Dedifferentiated amniotic fluid mesenchymal stem cell (primary cell): ENCODE data around the gene GJC2.
"Not testable (repeated sequence)": the region's sequence is repeated elsewhere in the genome, so short reads cannot be mapped to it uniquely, and the experiment has no call there.

Source experiments
- DNase-seq: peaks from one replicate; pipeline ENCODE4 v3.0.0-alpha.2; 2016; ENCODE audit errors: extremely low spot score

Gene GJC2

DNA sequence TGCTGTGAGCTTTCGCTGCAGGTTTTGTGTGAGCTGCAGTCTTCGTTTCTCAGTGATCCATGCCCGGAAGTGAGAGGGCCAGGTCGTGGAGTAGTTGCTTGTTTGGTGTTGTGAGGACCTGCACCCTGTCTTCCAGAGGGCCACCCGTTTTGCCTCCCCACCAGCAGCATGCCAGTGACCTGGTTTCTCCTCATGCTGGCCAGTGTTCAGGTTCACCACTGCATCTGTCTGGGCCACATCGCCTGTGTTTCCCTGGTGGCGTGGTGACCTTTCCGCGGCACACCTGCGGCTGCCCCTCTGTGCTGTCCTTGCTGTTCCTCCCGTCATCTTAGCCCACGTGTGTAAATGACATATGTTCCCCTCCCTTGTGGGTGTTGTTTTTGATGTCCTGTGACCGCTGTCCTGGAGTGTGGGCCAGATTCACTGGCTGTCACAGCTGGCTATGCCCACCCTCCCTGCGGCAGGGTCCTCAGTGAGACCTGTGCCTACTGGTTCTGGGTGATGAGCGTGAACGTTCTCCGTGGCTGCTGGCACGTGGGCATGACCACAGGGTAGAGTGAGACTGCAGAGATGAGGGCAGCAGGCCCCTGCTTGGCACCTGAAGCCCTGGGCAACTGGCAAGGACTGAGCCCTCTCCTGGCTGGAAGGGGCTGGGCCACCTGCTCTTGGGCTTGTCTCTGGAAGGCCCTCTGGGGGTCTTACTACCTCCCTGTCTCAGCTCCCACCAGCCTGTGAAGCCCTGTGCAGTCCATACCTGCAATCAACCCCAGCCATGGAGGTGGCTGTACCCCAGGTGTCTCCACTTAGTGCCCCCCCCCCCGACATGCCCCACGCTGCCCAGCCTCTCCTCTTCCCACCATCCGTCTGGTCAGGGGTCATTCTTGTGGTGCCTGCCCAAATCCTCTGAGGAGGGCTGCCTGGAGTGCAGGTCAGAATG is 23.1 kb downstream of the GJC2 start:
- DNase-seq: no peak

DNA sequence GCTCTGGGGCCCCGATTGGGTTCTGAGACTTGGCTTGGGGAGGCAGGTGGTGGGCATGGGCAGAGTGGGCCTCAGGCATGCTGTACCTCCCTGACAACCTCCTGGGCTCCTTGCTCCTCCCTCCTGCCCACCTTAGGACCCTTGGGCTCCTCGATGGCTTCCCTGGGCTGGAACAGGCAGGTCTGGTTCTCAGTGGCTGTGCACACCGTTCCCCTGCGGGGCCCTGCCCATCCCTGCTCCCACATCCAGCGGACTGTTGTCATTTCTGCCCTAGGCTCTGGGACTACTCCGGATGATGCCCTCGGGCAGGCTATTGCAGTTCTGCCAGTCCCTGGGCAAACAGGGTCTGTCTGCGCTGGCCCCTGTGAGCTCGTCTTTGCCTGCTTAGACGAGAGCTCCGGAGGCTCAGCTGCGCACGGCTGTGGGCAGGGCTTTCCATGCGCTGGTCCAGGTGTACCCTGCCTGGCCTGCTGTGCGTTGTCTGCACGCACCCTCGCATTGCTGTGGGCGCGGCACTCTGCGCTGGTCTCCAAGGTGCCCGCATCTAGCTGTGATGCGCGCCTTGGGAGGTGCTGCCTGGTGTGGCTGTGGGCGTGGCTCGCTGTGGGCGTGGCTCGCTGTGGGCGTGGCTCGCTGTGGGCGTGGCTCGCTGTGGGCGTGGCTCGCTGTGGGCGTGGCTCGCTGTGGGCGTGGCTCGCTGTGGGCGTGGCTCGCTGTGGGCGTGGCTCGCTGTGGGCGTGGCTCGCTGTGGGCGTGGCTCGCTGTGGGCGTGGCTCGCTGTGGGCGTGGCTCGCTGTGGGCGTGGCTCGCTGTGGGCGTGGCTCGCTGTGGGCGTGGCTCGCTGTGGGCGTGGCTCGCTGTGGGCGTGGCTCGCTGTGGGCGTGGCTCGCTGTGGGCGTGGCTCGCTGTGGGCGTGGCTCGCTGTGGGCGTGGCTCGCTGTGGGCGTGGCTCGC is 24.1 kb downstream of the GJC2 start:
- not testable (repeated sequence) for DNase-seq

DNA sequence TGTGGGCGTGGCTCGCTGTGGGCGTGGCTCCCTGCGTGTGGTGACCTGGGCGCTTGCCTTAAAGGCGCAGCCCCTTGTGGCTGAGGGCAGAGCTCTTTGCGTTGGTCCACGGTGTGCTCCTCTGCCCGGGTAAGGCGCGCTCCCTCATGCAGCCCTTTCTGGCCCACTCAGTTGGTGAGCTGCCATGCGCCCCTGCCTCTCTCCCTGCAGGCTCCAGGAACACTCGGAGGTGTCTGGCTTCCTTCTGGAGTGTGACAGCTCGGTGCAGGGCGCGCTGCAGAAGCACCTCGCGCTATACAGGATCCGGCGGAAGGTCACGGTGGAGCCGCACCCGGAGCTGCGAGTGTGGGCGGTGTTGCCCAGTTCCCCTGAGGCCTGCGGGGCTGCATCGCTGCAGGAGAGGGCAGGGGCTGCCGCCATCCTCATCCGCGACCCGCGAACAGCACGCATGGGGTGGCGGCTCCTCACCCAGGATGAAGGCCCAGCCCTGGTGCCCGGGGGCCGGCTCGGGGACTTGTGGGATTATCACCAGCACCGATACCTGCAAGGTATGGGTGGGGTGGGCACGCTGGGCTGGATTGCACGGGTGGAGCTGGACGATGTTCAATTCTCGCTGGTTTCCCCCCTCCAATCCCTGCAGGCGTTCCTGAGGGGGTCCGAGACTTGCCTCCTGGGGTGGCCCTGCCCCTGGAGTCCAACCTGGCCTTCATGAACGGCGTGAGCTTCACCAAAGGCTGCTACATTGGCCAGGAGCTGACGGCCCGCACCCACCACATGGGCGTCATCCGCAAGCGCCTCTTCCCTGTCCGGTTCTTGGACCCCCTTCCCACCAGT is 25.0 kb downstream of the GJC2 start:
- no peak for DNase-seq

GRCh38 chr1:228175316-228176023 is 25.7 kb downstream of the GJC2 start:
- DNase-seq: no peak

DNA sequence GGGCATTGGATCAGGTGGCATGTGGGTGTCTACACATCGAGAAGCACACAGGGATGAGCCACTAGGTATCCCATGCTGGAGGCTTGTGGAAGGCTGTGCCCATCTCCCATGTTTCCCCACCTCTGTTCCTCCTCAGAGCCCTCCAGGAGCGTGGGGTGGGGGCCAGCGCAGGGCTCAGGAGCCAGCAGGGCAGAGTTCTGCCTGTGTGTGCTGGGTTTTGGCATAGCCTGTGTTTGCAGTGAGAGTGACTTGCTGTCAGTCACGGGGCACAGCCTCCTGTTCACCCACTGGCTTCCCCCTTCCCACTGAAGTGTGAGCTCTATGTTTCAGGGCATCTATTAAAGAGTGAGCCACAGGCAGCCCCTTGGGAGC is 26.3 kb downstream of the GJC2 start:
- DNase-seq: no peak

DNA sequence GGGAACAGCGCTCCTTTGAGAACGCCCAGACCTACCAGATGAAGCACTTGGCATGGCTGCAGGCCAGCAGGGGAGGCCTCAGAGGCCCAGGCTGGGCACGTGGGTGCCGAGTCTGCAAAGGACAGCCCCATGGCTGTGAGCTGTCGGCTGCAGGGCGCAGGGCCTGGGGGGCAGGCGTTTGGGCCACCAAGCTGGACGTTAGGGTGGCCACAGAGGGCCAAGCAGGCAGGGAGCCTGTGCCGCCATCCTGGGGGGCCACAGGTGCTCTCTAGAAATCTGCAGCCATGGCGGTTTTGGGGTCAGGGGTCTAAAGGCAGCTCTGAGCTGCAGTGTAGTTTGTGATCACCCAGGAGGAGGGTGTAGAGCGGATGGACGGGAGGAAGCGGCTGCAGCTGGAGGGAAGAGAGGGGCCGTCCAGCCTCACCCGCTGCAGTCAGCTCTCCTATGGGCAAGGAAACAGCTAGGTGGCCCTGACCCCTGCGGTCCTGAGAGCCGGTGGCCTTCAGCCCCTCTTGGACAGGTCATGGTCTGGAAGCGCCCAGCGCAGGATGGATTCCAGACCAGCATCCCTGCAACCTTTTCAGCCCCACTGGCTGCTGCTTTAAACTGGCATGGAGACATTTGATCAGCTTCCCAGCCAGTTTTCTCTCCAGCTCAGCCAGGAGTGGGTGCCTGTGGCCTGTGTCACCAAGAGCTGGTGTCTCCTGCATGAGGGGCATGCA is 26.9 kb downstream of the GJC2 start:
- no peak for DNase-seq

GRCh38 chr1:228177183-228177475 is 27.4 kb downstream of the GJC2 start:
- DNase-seq: no peak

DNA sequence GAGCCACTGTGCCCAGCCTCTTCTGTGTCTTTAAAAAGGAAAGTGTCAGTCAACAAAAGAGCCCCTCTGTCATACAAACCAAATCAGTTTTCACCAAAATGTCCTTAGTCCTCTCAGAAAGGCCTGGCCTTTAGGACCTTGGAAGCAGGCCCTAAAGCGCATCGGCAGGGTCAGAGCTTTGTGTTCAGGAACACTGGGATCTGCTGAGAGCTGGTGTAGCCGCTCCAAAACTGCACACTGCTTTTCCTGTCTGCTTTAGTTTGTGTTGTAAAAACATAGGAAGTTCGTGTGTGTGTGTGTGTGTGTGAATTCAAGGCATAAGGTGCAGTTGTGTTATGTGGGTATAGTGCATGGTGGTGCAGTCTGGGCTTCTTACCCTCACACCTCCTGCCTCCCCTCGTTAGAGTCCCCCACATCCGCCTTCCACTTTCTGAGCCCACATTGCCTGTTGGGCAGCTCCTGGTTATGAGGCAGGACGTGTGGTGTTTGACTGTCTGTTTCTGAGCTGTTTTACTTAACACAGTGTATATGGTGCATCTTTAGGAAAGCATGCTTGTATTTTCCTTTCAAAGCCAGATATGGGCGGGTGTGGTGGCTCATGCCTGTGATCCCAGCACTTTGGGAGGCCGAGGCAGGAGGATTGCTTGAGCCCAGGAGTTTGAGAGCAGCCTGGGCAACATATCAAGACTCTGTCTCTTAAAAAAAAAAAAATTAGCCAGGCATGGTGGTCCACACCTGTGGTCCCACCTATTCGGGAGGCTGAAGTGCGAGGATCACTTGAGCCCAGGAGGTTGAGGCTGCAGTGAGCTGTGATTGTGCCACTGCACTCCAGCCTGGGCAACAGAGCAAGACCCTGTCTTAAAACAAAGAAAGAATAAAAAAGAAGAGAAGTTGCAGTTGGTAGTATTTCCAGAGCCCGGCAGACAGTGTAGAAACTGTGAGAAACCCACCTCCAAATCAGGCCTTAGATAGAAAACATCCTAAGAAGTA is 28.3 kb downstream of the GJC2 start:
- no peak for DNase-seq

- no peak for DNase-seq
Measured at GRCh38 chr1:228178737-228179684, 29.3 kb downstream of the GJC2 start.

DNA sequence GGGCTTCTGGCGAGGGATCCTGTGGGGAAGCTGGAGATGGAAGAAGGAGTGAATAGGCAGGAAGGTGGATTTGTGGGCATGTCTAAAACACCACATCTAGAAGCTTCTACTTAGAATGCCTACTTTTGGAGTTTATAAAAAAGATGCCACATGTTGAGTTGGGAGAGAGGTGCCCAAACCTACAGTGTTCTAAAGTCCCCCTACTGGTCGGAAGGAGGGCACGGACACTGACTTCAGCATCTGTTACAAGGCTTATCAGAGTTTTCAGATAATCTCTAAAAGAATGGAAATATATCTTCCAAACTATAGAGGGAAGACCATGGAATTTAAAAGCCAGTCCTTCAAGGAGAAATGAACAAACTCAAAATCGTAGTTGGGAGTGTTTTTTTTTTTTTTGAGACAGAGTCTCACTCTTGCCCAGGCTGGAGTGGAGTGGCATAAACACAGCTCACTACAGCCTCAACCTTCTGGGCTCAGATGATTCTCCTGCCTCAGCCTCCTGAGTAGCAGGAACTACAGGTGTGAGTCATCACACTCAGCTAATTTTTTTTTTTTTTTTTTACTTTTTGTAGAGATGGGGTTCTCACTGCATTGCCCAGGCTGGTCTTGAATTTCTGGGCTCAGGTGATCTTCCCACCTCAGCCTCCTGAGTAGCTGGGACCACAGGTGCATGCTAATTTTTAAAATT is 30.7 kb downstream of the GJC2 start:
- no peak for DNase-seq

- no peak for DNase-seq
Measured at GRCh38 chr1:228180959-228181644, 31.4 kb downstream of the GJC2 start.

DNA sequence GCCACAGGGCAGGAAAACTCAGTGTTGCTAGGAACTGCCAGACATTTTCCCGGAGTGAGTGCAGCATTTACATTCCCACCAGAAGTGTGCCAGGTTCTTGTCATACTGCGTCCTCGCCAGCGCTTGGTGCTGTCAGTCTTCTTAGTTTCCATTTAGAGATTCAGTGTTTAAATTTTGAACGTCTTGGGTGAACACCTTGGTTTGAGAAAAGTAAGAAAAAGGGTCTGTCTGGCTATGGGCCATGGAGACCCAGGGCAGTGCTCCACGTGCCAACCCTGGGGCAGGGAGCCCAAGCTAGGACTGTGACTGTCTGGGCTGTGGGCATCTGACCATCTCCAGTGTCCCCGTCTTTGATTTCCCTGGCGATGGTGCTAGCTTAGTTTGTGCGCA is 31.9 kb downstream of the GJC2 start:
- no peak for DNase-seq

- no peak for DNase-seq
Measured at GRCh38 chr1:228182296-228183030, 32.7 kb downstream of the GJC2 start.

DNA sequence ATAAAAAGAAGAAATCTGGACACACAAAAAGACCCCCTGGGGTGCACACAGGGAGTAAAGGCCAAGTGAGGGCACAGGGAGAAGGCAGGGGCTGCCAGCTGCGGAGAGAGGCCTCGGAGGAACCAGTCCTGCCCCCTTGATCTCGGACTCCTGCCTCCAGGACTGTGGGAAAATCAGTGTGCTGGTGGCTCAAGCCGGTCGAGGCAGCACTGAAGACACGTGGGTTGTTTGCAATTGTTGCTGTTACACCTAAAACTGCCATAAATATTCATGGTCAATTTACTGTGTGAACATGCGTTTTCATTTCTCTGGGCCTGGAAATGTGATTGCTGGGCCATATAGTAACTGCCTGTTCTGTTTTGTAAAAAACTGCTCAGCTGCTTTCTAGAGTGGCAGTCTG is 34.4 kb downstream of the GJC2 start:
- DNase-seq: no peak

DNA sequence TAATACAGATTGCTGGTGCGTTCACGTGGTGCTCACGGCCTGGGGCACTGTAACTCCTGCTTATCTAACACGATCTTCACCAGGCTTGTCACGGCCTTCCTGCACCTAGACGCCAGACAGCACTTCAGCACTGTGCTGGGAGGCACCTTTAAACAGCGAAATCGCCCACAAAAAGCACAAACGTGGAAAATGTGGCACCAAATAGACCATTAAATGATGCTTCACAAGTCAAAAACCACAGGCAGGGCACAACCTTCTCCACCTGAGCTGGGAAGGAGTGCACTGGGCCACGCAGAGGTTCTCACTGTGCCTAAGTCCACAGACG is 35.9 kb downstream of the GJC2 start:
- DNase-seq: no peak

GRCh38 chr1:228188249-228188648 is 38.5 kb downstream of the GJC2 start:
- DNase-seq: not testable (repeated sequence)

DNA sequence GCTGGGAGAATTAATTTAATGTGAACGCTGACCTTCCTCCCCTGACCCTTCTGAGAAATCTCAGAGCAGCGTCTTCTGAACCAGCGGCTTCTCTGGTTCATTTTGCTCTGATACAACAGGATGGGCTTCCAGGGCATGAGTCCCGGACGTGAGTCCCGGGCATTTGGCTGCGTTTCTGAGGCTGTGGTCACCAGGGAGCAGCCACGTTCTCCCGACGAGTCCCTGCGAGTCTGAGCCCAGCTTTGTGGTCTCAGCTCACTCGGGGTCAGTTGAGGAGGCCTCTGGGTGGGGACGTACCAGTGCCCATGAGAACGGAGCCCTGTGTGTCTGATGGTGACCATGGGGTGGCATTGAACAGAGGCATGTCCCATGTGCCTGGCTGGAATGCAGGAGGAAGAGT is 40.5 kb downstream of the GJC2 start:
- DNase-seq: no peak
